Fibroblast of skin of right quadriceps (primary cell): Measurements from ENCODE around the gene MCM9.
A peak's percentile ranks its signal among the peaks of the same experiment; 100 is the strongest.

Source experiments
- DNase-seq: peaks from one replicate; pipeline ENCODE4 v3.0.0-alpha.2; 2013

Gene MCM9

GRCh38 chr6:118934461-118935330 lies at the start of gene MCM9:
TSS of gene MCM9 (minus strand) at chr6:118935159. CDS start at chr6:118931723, 3,436 bp downstream.
- DNase-seq, result peak; percentile 83

DNA sequence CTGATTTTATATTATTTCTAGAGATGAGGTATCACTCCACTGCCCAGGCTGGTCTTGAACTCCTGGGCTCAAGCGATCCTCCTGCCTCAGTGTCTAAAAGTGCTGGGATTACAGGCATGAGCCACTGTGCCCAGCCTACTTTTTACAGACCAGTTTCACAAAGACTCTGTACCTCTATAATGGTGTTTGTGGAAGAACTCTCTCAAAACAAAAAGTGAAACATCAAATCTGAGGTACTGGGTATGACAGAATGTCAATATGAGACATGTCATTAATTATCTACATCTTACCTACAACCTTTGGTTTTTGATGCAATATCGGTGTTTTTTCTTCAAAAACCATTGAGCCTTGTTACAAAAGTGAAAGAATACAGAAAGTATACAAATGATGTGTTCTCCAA lies 49.4 kb upstream of the MCM9 start:
- no peak for DNase-seq

- no peak for DNase-seq
Observed at GRCh38 chr6:118982575-118982911, 47.6 kb upstream of the MCM9 start.

DNA sequence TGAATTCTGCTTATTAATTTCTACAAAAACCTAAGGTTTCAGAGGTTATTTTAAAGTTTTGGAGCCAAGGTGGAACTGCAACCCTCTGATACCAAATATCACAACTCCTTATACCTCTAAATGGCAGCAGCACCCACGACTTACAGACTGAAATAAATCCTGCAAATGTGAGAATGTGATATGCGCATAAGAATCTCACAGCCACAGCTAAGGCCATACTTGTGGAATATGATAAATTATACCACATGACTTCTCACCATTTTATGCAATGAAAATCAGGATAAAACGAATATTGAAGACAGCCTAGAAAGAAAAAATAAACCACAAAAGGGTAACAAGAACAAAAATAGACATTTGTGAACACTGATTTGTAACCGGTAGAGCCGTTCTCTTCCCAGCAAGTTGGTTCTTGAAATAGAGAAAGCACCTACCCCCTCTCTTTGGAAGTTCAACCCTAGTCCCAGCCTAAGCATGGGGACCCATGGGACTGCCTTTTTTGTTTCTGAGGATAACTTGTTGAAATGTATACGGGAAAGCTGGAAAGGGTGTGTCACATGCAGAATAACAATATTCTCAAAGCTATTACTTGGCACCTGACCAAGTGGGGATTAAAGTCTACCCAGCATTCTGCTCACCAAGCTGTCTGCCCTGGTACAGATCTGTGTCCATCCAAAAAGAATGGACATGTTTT lies 47.1 kb upstream of the MCM9 start:
- DNase-seq, result no peak

- DNase-seq, result peak; percentile 30
Observed at GRCh38 chr6:118980063-118980462, 45.1 kb upstream of the MCM9 start.

GRCh38 chr6:118974790-118975189 lies 39.8 kb upstream of the MCM9 start:
- no peak for DNase-seq

DNA sequence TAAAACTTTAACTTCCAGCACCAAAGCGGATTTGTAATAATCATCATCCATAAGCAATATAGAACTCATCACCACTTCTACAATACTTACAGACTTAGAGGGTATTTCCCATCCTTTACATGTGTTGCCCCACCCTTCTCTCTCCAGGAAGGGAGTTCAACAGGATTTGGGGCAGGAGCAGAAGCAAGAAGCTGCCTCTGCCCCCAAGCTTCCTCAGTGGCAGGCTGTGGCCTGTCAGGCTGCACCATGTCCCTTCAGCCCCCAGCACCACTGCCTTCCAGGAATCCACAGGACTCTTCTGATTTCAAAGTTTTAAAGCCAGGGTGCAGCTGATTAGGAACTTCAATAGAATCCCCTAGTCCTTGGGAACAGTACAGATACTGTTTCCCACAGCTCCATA lies 36.7 kb upstream of the MCM9 start:
- no peak for DNase-seq

DNA sequence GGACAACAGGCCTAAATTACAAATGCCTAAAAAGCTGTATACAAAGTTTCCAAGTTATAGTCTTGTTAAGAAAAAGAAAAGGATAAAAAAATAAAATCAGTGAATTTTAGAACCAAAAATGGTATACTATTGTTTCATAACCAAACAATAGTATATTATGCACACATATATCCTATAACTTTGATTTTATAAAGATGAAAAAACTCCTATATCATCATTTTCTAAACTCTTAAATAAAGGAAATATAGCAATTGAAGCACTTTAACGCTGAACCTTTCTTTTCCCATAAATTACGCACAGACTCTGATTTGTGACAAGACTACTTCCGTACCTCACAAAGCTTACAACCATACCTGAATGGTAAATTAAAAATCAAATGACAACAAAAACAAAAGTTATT lies 35.9 kb upstream of the MCM9 start:
- DNase-seq, result no peak

DNA sequence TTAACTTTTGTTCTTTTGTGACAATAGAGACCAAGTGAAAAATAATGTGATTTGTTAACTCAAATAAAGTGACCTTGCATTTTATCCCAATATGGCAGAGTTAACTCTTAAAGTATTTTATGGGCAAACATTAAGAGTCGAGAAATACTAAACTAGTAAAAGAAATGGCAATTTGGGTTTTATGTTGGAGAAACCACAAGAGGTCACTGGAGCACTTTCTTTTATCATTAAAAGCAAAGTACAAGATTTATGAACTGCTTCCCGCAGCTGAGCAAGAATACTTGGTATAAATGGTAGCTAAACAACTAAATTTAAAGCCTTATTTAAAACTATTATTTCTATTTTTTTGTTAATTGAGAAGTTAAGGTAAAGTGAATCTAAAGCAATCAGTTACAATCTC lies 33.5 kb upstream of the MCM9 start:
- peak; percentile 3 for DNase-seq

DNA sequence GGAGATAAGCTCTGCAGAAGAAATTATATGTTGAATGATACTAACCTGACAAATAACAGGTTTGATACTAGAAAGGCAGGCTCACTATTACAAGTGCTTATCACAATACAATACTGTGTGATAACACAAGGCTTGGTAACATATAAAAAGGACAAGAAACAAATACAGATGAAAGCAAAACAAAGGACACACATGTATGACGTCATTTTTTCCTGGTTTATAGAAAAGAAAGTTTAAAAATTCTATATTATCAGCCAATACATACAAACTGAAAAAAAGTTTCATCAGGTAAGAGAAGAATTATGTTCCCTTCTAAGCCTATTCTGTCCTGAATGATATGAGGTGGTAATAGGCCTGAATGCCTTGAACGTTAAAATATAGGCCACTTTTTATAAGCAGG lies 32.3 kb upstream of the MCM9 start:
- no peak for DNase-seq

GRCh38 chr6:118965843-118966370 lies 30.9 kb upstream of the MCM9 start:
- no peak for DNase-seq

DNA sequence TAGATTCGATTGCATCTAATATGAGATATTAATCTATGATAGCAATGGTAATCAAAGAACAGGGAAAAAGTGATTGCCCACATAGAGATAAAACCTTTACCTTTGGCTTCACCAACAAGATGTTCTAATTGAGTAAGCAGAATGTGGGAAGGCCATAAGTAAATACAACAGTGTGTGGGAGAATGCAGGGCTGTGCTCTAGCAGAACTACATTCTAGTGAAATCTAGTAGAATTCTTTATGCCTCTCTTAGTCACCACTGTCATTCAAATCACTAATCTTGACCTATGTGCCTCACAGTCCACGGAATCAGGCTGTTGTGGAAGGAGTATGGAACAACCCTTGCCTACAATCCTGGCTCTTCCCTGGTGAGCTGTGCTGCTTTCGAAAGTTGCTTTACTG lies 30.4 kb upstream of the MCM9 start:
- no peak for DNase-seq

DNA sequence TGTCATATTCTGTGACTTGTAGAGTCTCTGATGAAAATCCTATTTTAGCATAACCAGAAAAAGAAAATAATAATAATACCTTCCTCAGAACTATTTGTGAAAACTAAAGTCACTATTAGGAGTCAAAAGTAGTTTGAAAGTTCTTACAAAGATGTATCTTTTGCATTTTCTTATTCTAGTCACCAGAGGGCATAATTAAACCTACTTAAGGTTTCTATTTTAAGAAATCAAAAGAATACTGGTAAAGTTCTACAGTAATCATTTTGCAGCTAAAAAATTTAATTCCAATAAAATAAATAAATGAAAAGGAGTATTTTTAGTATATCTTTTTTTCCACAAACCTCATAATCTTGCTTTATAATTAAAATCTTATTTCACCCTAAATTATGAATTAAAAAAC lies 28.0 kb upstream of the MCM9 start:
- DNase-seq, result peak; percentile 18

DNA sequence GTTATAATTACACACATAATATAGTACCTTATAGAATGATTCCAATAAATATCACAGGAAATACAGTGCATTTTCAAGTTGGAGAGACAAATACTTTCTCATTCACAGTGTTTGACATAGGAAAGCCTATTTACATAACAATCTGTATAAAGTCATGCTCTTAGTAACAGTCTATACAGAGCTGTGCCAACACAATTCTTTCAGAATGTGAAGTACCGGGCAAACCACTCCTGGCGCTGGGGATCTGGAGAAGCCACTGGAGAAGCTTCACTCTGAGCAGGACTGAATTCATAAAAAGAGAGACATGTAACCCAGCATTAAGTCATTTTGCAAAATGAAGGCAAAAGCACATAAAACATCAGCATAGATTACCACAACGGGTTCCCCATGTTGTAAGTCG lies 24.9 kb upstream of the MCM9 start:
- no peak for DNase-seq

- DNase-seq, result no peak
Observed at GRCh38 chr6:118953391-118953790, 18.4 kb upstream of the MCM9 start.

DNA sequence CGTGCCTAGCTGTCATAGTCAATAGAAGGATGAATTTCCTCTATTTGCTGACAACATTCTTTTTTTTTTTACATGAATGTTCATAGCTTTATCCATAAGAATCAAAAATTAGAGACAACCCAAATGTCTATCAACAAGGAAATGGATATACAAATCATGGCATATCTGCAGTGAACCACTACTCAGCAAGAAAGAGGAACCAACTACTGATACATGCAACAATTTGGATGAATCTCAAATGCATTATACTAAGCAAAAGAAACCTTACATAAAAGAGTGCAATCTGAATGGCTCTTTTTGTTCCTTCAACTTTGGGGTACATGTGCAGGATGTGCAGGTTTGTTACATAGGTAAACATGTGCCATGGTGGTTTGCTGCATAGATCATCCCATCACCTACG lies 17.7 kb upstream of the MCM9 start:
- DNase-seq, result no peak

GRCh38 chr6:118945217-118945616 lies 10.3 kb upstream of the MCM9 start:
- DNase-seq, result no peak

DNA sequence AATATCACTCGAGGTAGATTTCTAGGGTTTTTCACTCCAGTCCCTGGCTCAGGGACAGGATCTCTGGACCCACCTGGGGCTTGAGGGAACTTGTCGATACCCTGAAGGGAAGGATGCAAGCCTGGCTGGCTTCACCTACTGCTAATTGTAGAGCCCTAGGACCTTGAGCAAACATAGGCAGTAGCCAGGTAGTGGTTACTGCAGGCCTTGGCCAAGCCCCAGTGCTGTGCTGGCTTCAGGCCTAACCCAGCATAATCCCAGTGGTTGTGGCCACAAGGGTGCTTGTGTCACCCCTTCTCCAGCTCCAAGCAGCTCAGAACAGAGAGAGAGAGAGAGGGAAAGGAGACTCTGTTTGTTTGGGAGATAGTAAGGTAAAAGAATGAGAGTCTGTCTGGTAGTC lies 5.8 kb upstream of the MCM9 start:
- DNase-seq, result no peak

GRCh38 chr6:118939683-118940082 lies 4.7 kb upstream of the MCM9 start:
- DNase-seq, result no peak

- DNase-seq, result no peak
Observed at GRCh38 chr6:118935978-118936703, 1.2 kb upstream of the MCM9 start.

DNA sequence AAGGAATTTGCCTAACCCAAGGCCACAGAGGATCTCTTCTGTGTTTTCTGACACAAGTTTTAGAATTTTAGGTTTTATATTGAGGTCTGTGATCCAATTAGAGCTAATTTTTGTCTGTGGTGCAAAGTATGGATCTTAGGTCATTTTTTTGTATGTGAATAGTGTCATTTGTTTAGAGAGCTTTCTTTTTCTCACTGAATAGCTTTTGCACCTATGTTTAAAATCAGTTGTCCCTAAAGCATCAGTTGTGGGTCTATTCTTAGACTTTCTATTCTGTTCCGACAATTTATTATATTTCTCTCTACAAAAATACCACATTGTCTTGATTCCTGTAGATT lies 341 bp upstream of the MCM9 start:
- DNase-seq, result no peak

GRCh38 chr6:118933855-118934460 lies 1.0 kb downstream of the MCM9 start:
- no peak for DNase-seq

DNA sequence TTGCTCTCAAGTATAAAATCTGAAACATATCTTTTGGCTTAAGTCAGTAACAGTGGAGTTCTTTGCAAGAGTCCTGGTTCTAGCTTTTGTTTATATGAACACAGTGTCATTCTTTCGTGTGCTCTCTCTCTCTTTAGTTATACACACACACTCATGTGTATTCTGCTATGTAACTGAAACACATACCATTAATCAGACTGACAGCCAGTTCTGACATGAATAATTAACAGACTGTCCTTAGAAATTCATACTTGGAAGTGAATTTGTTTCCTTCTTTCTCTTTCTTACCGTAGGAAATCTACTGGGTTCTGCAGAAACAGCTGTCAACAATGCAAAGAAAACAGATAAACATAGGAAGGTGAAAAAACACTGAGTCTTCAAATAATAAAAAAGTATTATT lies 2.5 kb downstream of the MCM9 start:
- no peak for DNase-seq
